WTC11 (cell line): ENCODE data around the gene KIF5A.

Experiments used
- CTCF ChIP-seq: fragments of 200-600 bp; IDR thresholded peaks from 2 replicates; pipeline ENCODE4 v1.8.0; 2022; ENCODE audit warnings: antibody characterized with exemption
- E2F1 ChIP-seq: sonication (generic); formaldehyde crosslinking; IDR thresholded peaks from 2 replicates; pipeline ENCODE4 v1.8.0; 2022; ENCODE audit warnings: mild to moderate bottlenecking, missing genetic modification reagents
- KAT7 ChIP-seq: sonication (generic); formaldehyde crosslinking; IDR thresholded peaks from 2 replicates; pipeline ENCODE4 v1.8.1; 2023; ENCODE audit warnings: missing genetic modification reagents, mild to moderate bottlenecking, borderline replicate concordance
- TF ChIP-seq, protein P1 (sequence below): sonication (generic); formaldehyde crosslinking; IDR thresholded peaks from 2 replicates; pipeline ENCODE4 v1.8.0; 2022; ENCODE audit warnings: missing genetic modification reagents

DNA sequence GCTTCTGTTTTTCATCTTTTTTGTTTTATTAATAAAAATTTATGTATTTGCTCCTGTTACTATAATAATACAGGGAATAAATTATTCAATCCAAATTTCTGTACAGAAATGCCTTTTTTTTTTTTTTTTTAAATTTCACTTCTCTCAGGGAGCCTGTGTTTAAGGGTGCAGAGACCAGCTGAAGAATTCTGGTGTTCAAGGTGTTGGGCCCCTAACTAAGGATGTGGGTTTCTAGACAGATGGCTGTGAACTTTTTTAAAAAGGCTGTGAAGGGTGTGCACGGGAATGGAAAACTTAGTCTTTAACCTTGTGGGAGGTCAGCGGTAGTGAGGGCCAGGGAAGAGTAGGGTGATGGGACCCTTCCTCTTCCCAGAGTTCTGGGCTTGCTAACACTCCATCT lies 53.5 kb downstream of the KIF5A start:
- TF ChIP-seq CTCF (no peak), KAT7 (no peak), E2F1 (CRISPR knock-in tag) (no peak)
- TF ChIP-seq, protein P1, sequence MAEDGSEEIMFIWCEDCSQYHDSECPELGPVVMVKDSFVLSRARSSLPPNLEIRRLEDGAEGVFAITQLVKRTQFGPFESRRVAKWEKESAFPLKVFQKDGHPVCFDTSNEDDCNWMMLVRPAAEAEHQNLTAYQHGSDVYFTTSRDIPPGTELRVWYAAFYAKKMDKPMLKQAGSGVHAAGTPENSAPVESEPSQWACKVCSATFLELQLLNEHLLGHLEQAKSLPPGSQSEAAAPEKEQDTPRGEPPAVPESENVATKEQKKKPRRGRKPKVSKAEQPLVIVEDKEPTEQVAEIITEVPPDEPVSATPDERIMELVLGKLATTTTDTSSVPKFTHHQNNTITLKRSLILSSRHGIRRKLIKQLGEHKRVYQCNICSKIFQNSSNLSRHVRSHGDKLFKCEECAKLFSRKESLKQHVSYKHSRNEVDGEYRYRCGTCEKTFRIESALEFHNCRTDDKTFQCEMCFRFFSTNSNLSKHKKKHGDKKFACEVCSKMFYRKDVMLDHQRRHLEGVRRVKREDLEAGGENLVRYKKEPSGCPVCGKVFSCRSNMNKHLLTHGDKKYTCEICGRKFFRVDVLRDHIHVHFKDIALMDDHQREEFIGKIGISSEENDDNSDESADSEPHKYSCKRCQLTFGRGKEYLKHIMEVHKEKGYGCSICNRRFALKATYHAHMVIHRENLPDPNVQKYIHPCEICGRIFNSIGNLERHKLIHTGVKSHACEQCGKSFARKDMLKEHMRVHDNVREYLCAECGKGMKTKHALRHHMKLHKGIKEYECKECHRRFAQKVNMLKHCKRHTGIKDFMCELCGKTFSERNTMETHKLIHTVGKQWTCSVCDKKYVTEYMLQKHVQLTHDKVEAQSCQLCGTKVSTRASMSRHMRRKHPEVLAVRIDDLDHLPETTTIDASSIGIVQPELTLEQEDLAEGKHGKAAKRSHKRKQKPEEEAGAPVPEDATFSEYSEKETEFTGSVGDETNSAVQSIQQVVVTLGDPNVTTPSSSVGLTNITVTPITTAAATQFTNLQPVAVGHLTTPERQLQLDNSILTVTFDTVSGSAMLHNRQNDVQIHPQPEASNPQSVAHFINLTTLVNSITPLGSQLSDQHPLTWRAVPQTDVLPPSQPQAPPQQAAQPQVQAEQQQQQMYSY (CRISPR knock-in tag) = no peak
